Stromal cell of bone marrow (primary cell): ENCODE measurements around the gene LTN1.
"Not testable (repeated sequence)": the region's sequence is repeated elsewhere in the genome, so short reads cannot be mapped to it uniquely, and the experiment has no call there.

ENCODE experiments used
- DNase-seq: peaks from one replicate; pipeline ENCODE4 v3.0.0-alpha.2; 2012; ENCODE audit warnings: low read depth

Gene LTN1, protein sequence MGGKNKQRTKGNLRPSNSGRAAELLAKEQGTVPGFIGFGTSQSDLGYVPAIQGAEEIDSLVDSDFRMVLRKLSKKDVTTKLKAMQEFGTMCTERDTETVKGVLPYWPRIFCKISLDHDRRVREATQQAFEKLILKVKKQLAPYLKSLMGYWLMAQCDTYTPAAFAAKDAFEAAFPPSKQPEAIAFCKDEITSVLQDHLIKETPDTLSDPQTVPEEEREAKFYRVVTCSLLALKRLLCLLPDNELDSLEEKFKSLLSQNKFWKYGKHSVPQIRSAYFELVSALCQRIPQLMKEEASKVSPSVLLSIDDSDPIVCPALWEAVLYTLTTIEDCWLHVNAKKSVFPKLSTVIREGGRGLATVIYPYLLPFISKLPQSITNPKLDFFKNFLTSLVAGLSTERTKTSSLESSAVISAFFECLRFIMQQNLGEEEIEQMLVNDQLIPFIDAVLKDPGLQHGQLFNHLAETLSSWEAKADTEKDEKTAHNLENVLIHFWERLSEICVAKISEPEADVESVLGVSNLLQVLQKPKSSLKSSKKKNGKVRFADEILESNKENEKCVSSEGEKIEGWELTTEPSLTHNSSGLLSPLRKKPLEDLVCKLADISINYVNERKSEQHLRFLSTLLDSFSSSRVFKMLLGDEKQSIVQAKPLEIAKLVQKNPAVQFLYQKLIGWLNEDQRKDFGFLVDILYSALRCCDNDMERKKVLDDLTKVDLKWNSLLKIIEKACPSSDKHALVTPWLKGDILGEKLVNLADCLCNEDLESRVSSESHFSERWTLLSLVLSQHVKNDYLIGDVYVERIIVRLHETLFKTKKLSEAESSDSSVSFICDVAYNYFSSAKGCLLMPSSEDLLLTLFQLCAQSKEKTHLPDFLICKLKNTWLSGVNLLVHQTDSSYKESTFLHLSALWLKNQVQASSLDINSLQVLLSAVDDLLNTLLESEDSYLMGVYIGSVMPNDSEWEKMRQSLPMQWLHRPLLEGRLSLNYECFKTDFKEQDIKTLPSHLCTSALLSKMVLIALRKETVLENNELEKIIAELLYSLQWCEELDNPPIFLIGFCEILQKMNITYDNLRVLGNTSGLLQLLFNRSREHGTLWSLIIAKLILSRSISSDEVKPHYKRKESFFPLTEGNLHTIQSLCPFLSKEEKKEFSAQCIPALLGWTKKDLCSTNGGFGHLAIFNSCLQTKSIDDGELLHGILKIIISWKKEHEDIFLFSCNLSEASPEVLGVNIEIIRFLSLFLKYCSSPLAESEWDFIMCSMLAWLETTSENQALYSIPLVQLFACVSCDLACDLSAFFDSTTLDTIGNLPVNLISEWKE (N-terminal part only)

DNA sequence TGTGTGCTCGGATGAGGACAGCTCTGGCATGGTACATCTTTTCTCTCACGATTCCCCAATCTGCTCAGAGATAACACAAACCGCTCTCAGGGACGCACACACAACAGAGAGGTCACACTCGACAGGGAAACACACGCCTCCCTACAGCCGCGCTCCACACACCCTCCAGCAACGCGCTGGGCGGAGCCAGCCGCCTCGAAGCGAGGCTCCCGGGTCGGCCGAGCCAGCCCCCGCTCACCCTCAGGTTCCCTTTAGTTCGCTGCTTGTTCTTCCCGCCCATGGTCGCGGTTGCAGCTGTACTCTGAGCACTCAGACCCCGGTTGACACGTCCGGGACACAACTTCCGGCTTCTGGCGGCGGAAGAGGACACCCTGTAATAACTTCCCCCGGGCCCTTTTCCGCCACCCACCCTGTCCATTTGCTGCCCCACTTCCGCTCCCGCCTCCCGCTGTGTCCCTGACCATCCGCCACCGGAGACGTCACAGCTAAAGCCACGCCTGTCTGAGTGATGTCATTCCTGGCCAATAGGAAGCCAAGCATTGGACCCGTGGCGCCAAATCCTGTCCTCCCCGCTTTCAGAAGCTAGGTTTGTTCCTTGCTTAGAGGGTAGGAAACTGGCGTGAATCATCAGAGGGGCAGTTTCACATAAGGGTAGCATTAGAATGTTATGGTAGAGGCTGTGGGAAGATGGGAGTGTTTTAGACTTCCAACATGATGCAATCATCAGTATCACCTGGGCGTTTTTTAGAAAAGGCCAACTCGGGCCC lies at the start of gene LTN1:
Gene LTN1 (minus strand): TSS at position 352 of the 767 bp plus-strand sequence. CDS start 72 bp downstream, at position 280.
- DNase-seq, result peak; percentile 98

DNA sequence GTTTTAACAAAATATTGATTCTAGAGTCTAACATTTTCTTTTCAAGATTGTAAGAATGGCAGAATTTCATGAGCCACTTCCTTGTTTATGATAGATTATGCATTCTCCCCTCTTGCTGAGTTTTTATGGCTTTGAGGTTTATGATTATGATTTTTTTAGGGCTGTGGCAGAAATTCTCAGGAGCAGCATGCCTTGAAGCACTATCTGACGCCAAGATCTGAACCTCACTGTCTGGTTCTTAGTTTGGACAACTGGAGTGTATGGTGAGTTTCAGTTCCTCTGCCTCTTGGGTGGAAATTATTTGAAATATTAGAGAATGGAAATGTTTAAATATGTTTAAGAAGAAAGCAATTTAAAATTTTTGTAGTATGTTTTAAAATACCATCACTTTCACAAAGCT lies 42.0 kb upstream of the LTN1 start:
- no peak for DNase-seq

DNA sequence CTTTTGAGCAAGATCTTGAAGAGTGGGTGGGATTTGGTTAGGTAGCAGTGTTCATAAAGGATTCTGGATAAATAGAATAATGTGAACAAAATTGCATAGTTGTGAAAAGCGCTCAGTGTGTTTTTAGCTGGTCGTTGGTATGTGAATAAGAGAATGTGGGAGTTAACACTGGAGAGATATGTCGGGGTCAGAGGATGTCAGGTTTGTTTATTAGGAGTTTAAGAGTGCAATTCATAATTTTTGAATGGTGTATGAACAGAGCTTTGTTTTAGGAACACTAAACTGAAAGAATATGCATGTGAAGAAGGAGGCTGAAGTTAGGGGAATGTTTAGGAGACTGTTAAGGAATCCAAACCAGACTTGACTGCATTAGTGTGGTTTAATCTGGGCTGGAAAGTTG lies 41.2 kb upstream of the LTN1 start:
- DNase-seq, result no peak

DNA sequence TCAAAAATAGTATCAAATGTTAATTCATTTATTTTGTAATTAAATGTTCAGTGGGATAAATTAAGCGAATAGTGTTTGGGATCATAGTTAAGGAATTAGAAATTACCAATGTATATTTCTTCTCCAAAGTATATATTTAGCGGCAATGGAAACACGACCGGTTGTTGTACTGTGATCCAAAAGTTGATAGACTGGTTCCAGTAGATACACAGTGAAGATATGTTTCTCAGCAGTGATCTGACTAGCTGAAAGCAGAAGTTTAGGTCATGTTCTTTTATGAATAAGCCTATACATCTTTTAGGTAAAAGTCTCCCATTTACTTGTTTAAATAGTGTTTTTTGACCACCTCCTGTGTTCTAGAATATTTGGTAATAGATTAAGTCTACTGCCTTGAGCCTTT lies 40.6 kb upstream of the LTN1 start:
- DNase-seq, result no peak

DNA sequence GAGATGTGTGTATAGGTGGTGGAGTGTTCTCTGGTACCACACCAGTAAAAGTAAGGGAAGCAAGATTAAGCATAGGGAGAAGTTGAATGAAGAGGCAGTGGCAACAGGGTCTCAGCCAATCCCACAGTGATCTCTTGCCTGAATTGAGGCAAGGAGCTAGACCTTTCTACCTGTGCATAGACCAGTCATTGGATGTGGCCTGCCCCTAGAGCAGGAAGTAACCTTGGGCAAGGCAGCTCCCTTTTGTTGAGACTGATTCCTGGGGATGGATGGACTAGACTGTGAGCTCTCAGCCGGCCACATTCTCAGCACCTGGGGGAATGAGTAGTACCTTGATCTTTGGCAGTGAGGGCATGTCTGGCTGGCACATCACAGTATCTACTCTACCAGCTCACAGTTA lies 38.2 kb upstream of the LTN1 start:
- DNase-seq, result no peak

DNA sequence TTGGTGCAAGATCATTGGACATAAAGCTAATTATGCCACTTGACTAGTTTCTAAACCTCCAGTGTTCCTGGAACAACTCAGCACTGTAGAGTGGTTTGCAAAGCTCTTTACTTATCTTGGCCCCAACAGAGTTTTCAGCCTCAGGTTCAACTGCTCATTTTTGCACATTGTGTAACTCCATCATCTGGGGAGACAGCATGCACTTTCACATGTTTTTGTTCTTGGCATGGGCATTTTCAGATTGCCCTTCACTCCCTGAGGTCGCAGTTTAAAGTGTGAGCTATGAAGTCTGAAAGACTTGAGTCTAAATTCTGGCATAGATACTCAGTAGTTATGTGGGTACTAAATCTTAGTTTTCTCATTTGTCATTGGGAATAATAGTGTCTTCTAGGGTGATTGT lies 36.8 kb upstream of the LTN1 start:
- DNase-seq, result no peak

DNA sequence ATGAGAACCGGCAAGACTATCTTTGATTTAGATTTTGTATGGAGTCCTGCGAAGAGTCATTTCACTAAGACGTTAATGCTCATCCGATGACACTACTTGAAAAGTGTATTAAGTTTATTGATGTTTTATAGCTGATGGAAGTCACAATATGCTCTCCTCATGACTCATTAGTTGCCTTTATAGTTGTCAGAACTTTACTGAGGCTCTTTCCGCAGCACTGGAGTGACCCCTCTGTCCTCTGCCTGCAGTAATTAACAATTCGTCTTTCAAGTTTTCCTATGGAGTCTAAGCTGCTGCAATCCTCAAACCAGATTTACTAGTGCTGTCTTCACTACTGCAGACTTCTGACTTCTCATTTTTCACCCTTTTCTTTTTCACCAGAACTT lies 32.6 kb upstream of the LTN1 start:
- no peak for DNase-seq

DNA sequence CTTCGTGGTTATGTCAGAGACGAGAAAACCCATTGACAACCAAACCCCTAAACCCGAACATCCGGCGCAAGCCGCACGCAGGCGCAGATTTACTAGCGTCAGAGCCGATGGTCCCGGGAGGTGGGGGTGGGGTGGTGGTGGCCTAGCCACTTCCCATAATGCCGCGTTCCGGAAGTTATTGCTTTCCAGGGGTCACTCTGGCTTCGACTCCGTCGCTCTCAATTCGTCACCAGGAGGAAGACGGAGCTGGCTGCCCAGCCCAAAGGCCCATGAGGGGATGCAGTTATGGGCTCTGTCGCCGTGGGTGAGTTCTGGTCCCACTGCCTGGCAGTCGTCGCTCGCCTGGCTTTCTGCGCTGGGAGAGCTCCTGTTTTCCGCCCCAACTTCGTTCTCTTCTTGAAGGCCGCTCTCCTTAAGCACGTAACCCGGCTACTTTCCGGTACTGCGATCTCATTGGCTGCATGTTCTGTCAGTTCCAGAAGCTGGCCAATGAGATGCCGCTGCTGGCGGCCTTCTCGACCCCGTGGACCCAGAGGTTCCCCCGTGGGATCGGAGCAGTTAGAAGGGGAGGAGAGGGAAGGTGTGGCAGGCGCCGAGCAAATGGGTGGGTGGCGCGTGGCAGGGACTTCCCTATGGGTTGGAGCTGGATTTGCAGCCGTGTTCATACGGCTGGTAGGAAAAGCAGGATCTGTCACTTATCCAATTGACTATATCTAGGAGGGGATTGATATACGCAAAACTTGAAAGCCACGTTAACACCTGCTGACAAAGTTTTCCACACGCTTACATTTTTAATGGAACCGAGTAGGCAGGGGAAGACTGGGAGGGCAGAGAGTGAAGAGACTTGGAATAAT lies 32.0 kb upstream of the LTN1 start, which contains the start of gene USP16:
Gene USP16 (plus strand): TSS at position 195 of the 854 bp plus-strand sequence. CDS start 3,246 bp downstream, outside the sequence.
- DNase-seq, result peak; percentile 98

DNA sequence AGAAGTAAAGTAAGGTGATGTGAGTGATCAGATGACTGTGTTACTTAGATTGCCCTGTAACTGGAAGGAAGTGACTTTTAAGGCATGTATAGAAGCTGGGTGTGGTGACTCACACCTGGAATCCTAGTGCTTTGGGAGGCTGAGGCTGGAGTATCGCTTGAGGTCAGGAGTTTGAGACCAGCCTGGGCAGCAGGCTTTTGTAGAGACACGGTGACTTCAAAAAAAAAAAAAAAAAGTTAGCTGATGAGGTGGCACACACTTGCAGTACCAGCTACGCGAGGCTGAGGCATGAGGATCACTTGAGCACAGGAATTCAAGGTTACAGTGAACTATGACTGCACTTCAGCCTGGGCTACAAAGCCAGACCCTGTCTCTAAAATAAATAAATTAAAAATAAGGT lies 29.5 kb upstream of the LTN1 start:
- DNase-seq, result no peak

DNA sequence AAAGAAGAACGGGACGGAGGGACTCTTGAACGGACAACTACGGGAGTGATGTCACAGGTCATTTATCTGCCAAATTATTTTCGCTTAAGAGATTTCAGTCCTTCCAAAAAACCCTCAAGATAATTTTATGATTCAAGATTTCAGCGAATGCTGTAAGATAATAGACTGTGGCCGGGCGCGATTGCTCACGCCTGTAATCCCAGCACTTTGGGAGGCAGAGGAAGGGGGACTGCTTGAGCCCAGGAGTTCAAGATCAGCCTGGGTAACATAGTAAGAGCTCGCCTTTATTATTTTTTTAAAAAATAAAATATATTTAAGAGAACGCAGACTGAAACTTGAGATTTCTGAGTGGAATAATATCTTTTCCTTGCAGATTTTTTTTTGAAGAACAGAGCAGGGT lies 25.9 kb upstream of the LTN1 start:
- DNase-seq, result no peak

DNA sequence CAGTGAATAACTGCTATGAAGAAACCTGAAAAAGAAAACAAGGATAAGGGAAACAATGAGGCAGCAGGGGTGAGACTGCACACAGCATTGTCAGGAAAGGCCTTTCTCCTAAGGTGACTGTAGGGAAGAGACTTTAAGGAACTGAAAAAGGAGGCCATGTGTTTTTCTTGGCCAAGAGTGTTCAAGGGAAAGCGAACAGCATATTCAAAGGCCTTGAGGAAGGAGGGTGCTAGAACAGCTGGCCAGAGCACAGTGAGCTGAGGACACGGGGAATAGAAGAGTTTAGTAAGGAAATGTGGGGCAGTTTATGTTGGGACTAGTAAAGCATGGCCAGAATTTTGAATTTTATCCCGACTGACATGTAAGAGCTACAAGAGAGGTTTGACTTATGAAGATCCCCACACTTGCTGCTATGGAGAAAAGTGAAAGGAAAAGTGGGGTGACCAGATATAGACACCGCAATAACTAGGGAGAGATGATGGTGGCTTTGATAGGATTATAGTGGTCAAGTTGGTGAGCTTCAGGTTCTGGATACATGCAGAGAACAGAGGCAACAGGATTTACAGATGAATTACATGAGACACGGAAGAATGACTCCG lies 25.1 kb upstream of the LTN1 start:
- DNase-seq, result no peak

DNA sequence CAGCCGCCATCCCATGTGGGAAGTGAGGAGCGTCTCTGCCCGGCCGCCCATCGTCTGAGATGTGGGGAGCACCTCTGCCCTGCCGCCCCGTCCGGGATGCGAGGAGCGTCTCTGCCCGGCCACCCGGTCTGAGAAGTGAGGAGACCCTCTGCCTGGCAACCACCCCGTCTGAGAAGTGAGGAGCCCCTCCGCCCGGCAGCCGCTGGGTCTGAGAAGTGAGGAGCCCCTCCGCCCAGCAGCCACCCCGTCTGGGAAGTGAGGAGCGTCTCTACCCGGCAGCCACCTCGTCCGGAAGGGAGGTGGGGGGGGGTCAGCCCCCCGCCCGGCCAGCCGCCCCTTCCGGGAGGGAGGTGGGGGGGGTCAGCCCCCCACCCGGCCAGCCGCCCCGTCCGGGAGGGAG lies 18.6 kb upstream of the LTN1 start:
- DNase-seq, result not testable (repeated sequence)

DNA sequence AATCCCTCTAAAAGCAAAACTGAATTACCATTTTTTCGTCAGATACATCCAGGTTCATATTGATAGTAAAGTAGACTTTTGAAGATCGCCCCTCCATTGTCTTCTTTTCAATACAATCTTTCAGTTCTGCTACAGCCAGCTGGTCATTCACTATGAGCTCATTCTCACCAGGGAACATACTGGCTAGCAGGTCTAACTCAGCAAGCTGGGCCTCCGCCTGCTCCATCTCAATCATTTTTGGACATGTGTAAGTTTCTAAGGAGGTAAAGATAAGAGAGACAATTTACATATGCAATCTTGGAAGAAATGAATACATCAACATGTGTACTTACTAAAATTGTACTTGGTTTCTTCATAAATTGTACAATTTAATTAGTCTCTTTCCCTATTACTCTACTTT lies 15.7 kb upstream of the LTN1 start:
- no peak for DNase-seq

DNA sequence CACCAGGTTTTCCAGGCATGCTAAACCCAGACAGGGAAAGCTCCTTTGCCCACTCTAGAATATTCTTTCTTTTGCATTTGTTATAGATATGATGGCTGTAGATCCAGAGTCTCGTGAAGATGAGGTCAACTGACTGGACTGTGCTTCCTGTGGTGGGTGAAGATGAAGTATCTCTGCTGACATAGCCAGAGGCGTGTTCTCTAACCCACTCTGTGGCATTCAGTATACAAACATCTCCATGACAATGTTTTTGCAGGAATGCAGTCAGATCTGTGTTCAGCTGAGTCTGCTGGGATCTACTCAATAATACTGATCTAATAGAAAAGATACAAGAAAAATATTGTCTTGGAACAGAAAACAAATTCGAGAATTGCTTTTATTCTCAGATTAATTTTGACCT lies 15.1 kb upstream of the LTN1 start:
- no peak for DNase-seq

DNA sequence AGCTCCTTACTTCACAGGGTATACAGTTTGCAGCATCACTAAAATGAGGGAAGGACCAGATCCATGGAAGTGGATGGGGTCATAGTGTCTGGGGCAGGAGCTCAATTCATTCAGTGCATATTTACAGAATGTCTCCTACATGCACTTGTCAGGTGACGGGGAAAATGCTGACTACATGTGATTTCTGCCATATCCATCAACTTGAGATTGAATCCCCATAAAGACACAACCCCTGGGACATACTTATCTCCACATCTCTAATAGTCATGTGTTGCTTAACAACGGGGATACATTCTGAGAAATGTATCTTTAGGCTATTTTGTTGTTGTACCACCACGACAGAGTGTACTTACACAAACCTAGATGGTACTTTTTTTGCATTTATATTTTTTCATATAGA lies 14.5 kb upstream of the LTN1 start:
- no peak for DNase-seq

DNA sequence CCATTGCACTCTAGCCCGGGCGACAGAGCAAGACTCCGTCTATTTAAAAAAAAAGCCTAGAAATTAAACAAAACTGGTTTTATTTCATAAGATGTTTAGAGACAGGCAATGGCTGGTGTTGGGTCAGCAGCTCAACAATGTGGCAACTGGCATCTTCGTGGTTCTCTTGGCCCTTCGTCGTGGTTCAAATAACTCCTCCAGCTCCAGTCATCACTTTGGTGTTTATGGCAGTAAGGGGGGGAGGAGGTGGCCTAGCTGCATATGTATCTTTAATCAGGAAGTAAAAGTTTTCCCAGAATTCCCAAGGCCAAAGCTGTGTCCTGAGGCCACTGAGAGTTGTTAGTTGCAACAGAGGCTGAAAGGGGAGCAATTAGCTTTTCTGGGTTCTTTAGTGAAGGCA lies 13.0 kb upstream of the LTN1 start:
- DNase-seq, result no peak

DNA sequence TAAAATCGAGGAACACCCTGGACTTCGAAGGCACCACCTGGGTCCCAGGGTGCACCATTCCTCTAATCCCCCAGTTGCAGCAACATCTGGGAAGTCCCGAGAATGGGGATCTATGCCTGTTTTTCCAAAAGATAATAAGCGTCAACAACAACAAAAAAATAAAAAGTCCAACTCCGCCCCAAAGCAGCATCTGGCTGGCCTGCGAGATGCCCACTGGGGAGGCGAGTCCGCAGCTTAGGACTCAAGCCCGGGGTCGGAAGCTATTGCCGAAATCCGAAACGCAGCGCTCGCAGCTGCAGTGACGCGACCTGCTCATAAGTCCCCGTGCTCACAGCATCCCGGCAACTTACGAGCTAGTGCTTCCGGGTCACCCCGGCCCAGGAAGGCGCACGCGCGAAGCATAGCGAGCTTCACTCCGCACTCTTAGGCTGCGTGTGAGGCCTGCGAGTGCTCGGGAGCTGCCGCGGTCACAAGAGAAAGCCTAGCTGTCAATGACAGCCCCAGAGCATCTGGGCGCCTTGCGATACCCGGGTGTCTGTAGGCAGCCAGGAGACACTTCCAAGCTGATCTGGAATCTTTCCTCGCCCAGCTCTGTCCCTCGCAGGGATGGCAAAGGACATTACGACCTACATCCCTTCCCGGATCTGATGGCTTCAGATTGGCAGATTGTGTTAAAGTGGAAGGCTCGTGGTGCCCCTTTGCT lies 9.9 kb upstream of the LTN1 start:
- peak; percentile 87 for DNase-seq

DNA sequence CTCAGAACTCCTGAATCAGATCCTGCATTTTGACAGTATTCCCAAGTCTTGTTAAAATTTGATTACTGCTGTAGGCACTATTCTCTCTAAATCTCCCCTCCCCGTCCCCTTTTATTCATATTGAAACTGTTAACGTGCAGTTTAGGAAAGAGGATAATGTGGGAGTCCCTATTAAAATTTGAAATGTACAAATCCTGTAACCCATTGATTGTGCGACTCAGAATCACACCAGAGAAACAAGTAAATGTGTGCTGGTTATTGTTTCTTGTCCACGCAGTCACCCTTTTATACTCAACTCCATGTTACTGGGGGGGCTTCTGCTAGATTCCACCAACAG lies 584 bp upstream of the LTN1 start:
- no peak for DNase-seq

DNA sequence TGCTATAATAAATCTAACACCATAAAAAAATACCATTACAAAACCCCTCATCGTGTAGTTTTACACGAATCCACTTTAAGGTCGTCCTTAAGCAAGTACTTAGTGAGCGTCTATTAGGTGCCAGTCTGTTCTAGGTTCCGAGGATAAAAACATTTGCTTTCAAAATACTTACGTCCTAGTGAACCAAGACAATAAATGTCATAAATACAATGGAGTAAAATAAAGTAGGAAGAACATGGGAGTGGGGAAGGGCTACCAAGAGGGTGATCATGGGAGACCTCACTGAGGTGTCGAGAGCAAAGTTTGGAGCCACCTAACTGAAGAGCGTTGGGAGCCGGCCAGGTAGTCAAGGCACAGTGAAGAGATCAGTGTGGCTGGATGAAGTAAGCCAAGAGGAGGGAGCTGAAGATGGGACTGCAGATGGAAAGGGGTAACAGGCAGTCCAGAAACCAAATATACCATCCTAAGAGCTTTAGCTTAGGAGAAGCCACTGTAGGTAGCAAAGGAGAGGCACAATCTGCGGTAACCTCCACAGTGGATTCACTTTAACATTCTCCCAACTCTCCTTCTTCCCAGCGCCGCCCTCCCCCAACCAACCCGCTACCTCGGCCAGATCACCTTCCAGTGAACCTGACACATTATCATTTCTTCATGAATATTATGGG lies 684 bp downstream of the LTN1 start:
- DNase-seq, result no peak
